Vagina (tissue), 2 donors: ENCODE data around the gene ABTB2. TPM values are rescaled to one million over a fixed set of nuclear protein-coding genes. Genes with fewer than 3 reads are reported as not detected.
"Not testable (repeated sequence)": the region's sequence is repeated elsewhere in the genome, so short reads cannot be mapped to it uniquely, and the experiment has no call there.

Experiments used
- DNase-seq, 2 donors: peaks; one replicate each; pipeline ENCODE4 v3.0.0-alpha.2; 2017; ENCODE audit errors: extremely low spot score in 2 of 2
- H3K27ac ChIP-seq: fragments of 200-600 bp; sonication (generic); one replicate; pipeline ENCODE4 v1.5.1; 2019
- H3K27me3 ChIP-seq: fragments of 200-600 bp; sonication (generic); one replicate; pipeline ENCODE4 v1.5.1; 2019
- H3K36me3 ChIP-seq, 2 donors: fragments of 200-600 bp; sonication (generic); one replicate each; pipeline ENCODE4 v1.5.1; 2017 to 2019
- H3K4me1 ChIP-seq: fragments of 200-600 bp; sonication (generic); one replicate; pipeline ENCODE4 v1.5.1; 2019
- H3K4me3 ChIP-seq, 2 donors: fragments of 200-600 bp; sonication (generic); 1 replicate in 1 of 2; 2 replicates in 1 of 2; pipeline ENCODE4 v1.5.1; 2016 to 2019
- H3K9me3 ChIP-seq: fragments of 200-600 bp; sonication (generic); one replicate; pipeline ENCODE4 v1.5.1; 2019
- POLR2A ChIP-seq, 2 donors: fragments of 450-650 bp; IDR thresholded peaks; one replicate each; pipeline ENCODE4 v1.6.1; 2017; ENCODE audit warnings: antibody characterized with exemption in 2 of 2, mild to moderate bottlenecking in 2 of 2, moderate library complexity in 2 of 2
- POLR2AphosphoS5 ChIP-seq, 2 donors: sonication (generic); formaldehyde crosslinking; IDR thresholded peaks; one replicate each; pipeline ENCODE4 v1.9.0; 2017; ENCODE audit warnings: antibody characterized with exemption in 2 of 2, mild to moderate bottlenecking in 2 of 2, low read depth in 1 of 2; ENCODE audit not compliant: insufficient read depth in 1 of 2
- intact Hi-C: fragments of 100-400 bp; cut with DNase I; formaldehyde crosslinking; loops from one replicate; pipeline ENCODE4 v1.15.1; 2023
- total RNA-seq: library from RNA; depleted of rRNA; stranded (reverse); fragments of >200 nt; gene quantifications from one replicate; pipeline ENCODE4 v1.2.3, GENCODE V29; 2016
- TF ChIP-seq, protein P1 (sequence below), 3 experiments: fragments of 450-650 bp in 2 of 3; fragments of 200-600 bp in 1 of 3; sonication (generic) in 1 of 3; IDR thresholded peaks; one replicate each; pipeline ENCODE4 v1.5.1; 2017 to 2019; ENCODE audit warnings: antibody characterized with exemption in 3 of 3, mild to moderate bottlenecking in 2 of 3, moderate library complexity in 2 of 3

Gene ABTB2
- total RNA-seq, 1 donor from 2014 or later = 10.8 TPM

- H3K9me3 ChIP-seq = no peaks in the 10 kb centered on the region
- intact Hi-C loops = no loop called here
- no peak for DNase-seq
- H3K27ac ChIP-seq = no peak overlapping the region
- peaks cover 4% of the 10 kb centered on the region for H3K4me1 ChIP-seq
- H3K4me3 ChIP-seq = no peak overlapping the region
- TF ChIP-seq POLR2AphosphoS5 (IDR thresholded peaks at IDR 0.05; ENCODE audit: insufficient read depth in 1 of 2, low read depth in 1 of 2) = no peak
- no peak for TF ChIP-seq POLR2A (IDR thresholded peaks at IDR 0.05)
- no peaks in the 10 kb centered on the region for H3K36me3 ChIP-seq
- no peaks in the 10 kb centered on the region for H3K27me3 ChIP-seq
Measured at GRCh38 chr11:34182921-34183685, 174.7 kb downstream of the ABTB2 start.

DNA sequence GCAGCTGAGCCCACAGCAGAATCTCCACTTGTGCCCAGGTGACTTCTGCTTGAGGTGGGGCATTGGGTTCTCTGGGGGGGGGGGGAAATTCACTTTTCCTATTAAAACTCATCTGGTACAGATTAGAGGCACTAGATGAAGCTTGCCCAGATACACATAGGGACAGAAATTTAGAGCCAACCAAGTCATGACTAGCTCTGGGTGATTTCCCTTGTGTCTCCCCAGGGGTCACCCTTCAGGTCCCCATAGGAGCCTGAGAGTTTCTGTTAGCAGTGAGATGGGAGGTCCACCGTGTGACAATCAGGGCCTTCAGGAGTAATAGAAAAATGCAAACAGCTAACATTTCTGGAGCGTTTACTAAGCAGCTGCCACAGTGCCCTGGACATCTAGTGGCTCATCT lies 175.4 kb downstream of the ABTB2 start:
- Histone ChIP-seq H3K27ac (no peak overlapping the region), H3K4me3 (no peak overlapping the region), H3K27me3 (no peaks in the 10 kb centered on the region), H3K9me3 (no peaks in the 10 kb centered on the region), H3K36me3 (no peaks in the 10 kb centered on the region), H3K4me1 (peaks cover 4% of the 10 kb centered on the region)
- TF ChIP-seq POLR2AphosphoS5 (IDR thresholded peaks at IDR 0.05; ENCODE audit: insufficient read depth in 1 of 2, low read depth in 1 of 2) (no peak), POLR2A (IDR thresholded peaks at IDR 0.05) (no peak)
- TF ChIP-seq, protein P1, sequence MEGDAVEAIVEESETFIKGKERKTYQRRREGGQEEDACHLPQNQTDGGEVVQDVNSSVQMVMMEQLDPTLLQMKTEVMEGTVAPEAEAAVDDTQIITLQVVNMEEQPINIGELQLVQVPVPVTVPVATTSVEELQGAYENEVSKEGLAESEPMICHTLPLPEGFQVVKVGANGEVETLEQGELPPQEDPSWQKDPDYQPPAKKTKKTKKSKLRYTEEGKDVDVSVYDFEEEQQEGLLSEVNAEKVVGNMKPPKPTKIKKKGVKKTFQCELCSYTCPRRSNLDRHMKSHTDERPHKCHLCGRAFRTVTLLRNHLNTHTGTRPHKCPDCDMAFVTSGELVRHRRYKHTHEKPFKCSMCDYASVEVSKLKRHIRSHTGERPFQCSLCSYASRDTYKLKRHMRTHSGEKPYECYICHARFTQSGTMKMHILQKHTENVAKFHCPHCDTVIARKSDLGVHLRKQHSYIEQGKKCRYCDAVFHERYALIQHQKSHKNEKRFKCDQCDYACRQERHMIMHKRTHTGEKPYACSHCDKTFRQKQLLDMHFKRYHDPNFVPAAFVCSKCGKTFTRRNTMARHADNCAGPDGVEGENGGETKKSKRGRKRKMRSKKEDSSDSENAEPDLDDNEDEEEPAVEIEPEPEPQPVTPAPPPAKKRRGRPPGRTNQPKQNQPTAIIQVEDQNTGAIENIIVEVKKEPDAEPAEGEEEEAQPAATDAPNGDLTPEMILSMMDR (IDR thresholded peaks at IDR 0.05) = no peak
- intact Hi-C loops = no loop called here
- no peak for DNase-seq

DNA sequence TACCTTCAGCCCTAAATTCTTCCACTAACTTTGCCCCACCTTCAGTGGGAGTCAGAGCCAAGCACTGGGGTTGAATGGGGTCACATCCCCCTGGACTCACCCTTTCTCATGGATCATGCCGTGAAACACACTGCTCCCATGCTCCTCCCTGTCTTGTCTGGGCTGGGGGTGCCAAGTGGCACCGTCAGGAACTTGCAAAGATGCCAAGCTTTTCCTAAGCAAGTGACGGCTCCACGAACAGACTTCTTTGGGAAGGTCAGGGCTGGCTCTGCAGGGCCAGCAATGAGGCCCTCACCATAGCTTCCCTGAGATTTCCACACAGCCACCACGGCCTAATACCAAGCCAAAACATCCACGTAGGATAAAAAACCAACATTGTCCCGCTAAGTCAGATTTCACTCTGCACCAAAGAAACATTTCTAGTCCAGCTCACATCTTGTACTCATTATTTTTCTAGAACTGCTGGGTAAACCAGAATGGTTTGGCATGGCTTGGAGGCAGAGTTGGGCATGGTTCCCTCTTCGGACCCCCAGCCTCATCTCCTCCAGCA lies 175.9 kb downstream of the ABTB2 start:
- Histone ChIP-seq H3K36me3 (no peaks in the 10 kb centered on the region), H3K27ac (no peak overlapping the region), H3K4me3 (no peak overlapping the region), H3K9me3 (no peaks in the 10 kb centered on the region), H3K27me3 (no peaks in the 10 kb centered on the region), H3K4me1 (peaks cover 4% of the 10 kb centered on the region)
- DNase-seq = no peak
- intact Hi-C loops = no loop called here
- TF ChIP-seq POLR2AphosphoS5 (IDR thresholded peaks at IDR 0.05; ENCODE audit: insufficient read depth in 1 of 2, low read depth in 1 of 2) = no peak
- TF ChIP-seq POLR2A (IDR thresholded peaks at IDR 0.05) = no peak
- TF ChIP-seq, protein P1 (IDR thresholded peaks at IDR 0.05) = no peak

DNA sequence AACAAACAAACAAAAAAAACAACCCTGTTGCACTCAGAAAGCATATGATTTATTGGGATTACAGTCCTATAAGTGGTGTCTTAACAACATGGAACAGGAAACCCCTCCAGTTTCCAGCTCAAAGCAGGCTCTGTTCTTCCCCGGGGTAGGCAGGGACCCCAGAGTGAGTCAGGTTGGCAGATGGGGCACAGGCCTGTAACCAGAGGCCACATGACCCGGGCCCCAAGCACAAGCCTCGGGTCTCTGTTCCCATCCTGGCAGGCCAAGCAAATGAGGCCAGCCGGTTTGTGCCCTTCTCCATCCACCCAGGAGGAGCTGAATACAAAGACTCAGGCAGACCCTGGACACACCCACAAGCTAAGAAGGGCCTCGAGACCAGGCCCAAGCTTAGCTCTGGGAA lies 176.6 kb downstream of the ABTB2 start:
- H3K4me3 ChIP-seq = no peak overlapping the region
- no peaks in the 10 kb centered on the region for H3K27me3 ChIP-seq
- H3K9me3 ChIP-seq = no peaks in the 10 kb centered on the region
- intact Hi-C loops = no loop called here
- H3K36me3 ChIP-seq = no peaks in the 10 kb centered on the region
- DNase-seq = no peak
- H3K27ac ChIP-seq = no peak overlapping the region
- peaks cover 7% of the 10 kb centered on the region for H3K4me1 ChIP-seq
- TF ChIP-seq, protein P1 (IDR thresholded peaks at IDR 0.05) = no peak
- TF ChIP-seq POLR2AphosphoS5 (IDR thresholded peaks at IDR 0.05; ENCODE audit: insufficient read depth in 1 of 2, low read depth in 1 of 2) (no peak), POLR2A (IDR thresholded peaks at IDR 0.05) (no peak)

DNA sequence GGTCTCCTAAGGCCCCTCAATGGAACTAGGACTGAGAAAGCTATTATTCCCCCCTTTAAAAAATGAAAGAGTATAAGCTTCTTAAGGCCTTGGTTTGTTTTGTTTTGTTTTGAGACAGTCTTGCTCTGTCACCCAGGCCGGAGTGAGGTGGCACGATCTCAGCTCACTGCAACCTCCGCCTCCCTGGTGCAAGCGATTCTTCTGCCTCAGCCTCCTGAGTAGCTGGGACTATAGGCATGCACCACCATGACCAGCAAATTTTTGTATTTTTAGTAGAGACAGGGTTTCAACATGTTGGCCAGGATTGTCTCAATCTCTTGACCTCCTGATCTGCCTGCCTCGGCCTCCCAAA lies 177.0 kb downstream of the ABTB2 start:
- H3K27ac ChIP-seq, intact Hi-C loops, DNase-seq, H3K4me3 ChIP-seq, H3K27me3 ChIP-seq, H3K4me1 ChIP-seq, H3K9me3 ChIP-seq, H3K36me3 ChIP-seq: not testable (repeated sequence)
